SKM-1 treated with dmso at 0.1 percent for 144 hours (cell line): Measurements from ENCODE around the gene FAM118A.
A peak's percentile ranks its signal among the peaks of the same experiment; 100 is the strongest.
"Not testable (repeated sequence)": the region's sequence is repeated elsewhere in the genome, so short reads cannot be mapped to it uniquely, and the experiment has no call there.

Source experiments
- DNase-seq: peaks from one replicate; lab custom pipeline; 2025; ENCODE audit not compliant: unreplicated experiment; lab: John Stamatoyannopoulos, UW

FAM118A gene

DNA sequence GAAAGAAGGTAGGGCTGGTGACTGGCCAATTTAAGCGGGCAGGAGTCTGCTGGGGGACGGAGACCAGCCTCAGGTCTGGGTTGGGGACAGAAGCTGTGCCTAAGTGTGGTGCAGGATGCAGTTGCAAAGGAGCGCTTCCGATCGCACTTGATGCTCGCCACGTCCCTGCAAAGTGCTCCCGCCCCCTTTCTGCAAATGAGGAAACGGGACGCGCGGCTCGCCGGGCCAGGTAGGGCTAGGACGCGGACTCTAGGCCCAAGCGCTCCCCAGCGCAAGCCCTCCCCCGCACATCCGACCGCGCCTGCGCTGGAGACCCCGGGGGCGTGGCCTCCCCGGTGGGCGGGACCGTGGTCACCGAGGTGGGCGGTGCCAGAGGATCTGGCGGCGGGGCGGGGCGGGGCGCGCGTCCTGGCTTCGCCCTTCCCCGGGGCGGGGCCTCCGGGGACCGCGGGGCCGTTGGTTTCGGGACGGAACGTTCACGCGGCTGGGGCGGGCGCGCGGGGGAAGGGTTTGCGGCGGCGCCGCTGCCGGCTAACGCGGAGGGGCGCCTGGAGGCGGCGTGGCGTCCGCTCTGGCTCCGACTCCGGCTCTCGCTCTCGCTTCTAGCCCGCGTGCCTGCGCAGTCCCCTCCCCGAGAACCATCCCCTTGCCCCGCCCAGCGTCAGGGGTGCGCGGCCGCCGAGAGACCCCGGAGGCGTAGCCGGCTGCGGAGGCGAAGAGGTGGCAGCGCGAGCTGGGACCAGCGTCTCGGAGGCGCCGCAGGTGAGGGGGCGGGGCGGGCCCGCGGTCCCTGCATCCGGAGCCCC, at the start of gene FAM118A:
TSS of gene FAM118A (plus strand) at position 513 of the 806 bp plus-strand sequence. CDS start 12,446 bp downstream, outside the sequence.
- DNase-seq, result peak; percentile 91

DNA sequence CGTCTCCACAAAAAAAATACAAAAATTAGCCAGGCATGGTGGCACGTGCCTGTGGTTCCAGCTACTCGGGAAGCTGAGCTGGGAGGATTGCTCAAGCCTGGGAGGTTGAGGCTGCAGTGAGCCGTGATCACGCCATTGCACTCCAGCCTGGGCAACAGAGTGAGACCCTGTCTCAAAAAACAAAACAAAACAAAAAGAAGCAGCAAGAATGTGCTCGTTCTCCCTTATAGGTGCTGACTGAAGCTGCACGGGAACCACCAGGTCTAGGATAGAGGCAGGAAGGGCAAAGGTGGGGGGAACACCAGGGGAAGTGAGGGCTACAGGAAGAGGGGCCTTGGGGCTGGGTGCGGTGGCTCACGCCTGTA, 49.4 kb upstream of the FAM118A start:
- not testable (repeated sequence) for DNase-seq

DNA sequence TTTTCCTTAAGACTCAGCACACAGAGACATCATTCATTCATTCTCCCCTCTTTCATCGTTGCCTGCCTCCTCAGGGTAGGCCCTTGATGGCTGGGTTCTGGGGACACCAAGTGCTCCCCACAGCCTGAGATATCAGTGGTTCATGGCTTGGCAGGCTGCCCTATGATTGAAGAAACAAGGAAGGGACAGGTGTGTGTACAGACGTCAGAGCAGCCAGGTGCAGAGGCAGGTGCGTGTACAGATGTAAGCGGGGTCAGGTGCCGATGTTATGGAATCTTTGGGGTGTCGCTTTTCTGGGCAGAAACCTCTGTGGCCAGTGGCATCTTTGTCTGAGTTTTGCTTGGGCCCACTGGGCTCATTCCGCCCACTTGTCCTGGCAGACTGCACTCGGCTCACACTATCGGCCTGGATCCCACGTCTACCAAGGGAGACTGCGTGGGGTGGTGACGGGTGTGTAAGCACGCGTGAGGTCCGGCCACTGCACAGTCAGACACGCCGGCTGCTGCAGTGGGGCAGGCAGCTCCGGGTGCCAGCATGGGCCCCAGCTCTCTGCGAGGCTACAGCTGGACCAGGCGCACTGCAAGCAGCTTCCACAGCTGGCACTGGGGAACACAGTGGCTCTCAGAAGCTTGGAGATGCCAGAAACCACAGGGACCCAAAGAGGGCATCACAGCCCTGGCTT, 48.2 kb upstream of the FAM118A start:
- DNase-seq, result no peak

DNA sequence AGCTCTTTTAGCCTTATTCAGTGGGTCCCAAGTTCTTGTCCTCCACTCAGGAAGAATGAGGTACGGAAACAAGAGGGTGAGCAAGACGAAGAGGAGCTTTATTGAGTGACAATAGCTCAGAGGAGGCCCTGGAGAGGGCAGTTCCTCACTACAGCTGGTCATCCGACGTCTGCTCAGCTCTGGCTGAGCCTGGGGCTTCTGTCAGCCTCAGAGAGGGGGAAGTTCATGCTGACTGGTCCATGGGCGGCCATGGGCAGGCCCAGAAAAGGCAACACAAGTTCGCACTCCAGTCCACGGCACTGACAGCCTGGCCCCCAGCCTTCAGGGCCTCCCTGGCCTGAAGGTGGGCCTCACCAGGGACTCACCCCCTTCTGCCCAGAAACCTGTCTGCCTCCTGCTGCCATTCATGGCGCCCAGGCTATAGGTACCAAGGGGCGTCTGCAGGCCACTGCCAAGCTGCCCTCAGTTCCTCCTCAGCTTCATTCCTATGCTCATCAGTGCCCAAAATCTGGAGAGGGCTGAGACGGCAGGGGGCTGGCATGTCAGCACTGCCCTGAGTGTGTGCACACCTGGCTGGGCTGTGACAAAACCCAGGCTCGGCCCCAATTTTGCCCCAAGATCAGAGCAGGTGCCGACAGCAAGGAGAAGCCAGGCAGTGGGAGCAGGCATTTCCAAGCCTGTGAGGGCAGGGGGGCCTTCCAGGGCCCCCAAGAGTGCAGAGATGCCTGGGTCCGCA, 47.4 kb upstream of the FAM118A start:
- no peak for DNase-seq

DNA sequence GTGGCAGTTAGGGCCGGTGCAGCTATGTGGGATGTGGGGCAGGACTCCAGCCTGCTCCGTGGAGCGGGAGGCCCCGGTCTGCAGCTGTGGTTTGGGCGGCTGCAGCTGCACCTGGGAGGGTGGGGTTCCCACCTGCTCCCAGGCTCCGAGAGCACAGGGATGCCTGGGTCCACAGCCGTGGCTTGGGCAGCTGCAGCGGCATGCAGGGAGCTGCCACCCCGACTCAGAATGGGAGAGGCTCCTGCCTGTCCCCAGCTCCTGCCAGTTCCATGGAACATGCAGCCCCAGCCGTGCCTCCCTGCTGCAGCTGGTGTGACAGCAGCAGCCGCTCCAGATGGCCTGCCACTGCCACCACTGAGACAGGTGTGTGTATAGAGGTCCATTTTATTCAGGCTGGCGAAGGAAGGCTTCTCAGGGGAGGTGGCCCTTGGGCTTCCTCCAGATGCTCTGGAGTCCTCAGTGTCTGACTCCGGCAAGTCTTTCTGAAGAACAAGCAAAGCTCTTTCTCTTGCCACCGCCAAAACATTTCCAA, 46.7 kb upstream of the FAM118A start:
- DNase-seq, result no peak

DNA sequence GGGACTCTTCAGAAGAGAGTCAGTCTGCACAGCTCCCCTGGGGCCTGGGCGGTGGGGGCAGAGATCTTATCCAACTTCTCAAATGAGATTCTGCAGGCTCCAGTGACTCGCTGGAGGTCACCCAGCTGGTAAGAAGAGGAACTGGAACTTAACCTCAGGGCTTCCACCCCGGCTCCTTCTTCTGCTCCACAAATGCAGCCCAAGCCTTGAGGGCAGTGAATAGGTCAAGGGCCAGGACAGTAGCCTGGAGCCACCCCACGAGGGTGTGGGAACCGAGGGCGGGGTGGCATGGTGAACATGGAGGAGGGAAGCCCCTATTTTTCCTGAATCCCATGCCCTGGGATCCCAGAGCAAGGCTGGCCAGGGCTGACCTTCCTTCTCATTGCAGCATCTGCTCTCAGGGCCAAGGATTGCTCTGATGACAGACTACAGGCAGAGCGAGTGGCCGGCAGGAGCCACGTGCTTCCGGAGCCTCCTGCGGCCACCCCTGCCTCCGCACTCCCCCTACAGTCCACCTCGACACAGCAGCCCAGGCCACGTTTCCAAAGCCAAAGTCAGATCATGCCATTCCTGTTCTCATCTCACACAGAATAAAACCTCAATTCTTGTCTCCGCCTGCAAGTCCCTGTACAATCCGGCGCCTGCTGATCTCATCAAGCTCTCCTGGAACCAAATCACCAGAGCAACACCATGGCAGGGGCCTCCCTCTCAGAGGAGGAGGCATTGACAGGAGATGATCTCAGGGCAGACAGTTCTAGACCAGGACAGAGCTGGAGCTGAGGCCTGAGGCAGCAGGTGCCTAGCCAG, 46.1 kb upstream of the FAM118A start:
- peak; percentile 89 for DNase-seq

DNA sequence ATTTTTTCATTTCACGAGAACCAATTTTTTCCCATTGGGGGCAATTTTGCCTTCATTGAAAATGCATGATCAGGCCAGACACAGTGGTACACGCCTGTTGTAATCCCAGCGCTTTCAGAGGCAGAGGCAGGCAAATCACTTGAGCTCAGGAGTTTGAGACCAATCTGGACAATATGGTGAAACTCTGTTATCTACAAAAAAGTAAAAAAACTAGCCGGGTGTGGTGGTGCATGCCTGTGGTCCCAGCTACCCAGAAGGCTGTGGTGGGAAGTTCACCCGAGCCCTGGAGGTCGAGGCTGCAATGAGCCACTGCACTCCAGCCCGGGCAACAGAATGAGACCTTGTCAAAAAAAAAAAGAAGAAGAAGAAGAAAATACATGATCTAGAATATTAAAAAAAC, 44.2 kb upstream of the FAM118A start:
- DNase-seq, result no peak

DNA sequence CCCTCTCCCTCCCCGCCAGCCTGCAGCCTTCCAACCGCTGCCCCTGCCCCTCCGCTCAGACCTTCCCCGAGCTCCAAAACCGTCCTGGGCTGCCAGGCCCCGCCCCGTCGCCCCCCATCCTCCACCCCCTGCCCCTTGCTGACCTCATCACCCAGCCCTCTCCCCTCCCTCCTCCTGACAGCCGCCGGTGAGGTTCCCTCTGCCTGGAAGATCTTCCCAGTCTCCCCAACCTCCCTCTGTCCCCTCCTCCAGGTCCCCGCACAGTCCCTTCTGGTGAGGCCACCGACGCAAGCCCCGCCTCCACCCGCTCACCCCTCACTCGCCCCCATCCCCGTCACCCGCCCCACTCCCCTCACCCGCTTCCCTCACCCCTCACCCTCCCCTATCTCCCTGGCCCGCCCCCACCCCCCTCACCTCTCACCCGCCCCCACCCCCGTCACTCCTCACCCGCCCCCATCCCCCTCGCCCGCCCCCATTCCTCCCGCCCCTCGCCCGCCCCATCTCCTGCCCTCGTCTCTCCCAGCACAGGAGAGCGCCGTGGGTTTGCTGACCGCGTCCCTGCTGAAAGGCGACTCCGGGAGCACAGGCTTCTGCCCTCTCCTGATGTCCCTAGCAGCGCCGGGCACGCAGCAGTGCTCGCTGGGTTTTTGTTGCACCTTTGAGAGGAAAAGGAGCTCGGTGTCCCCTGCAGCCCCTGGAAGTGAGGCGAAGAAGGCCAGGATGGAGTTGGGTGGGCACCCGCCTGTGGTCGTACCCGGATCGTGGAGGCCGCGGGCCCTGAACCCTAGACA, 41.4 kb upstream of the FAM118A start:
- no peak for DNase-seq

DNA sequence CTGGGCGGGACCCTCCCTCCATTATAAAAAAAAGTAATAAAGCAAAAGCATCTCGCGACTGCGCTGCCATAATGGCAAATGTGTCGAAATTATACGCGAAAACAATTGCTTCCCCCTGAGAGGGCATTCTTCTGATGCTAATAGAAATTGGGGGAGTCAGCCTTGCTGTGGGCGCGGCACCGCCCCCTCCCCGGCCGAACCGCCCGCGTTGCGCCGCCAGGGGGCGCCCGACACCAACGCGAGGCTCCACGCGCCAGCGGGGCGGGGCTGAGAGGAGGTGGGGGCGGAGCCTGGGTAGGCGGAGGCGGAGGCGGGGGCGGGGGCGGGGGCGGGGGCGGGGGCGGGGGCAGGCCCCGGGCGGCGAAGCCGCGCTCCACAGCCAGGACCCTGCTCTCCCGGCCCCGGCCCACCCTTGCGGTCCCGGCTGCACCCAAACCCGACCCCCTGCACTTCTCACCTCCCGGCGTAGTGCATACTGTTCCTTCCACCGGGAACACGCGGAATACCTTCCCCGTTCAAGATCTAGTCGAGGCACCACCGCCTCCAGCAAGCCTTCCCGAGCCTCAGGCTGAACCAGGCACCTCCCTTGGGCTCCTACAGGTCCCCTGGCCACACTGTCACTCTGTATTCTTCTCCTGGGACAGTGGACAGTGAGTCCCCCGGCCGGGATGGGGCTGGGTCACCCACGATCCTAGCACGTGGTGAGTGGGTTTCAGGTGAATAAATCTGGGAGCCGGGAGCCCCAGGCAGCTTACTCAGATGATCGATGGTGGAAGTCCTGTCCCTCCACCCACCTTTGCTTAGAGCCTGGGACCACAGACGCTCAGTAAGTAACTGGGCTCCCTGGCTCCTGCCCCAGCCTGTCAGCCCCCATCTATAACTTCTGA, 40.5 kb upstream of the FAM118A start:
- peak; percentile 70 for DNase-seq

DNA sequence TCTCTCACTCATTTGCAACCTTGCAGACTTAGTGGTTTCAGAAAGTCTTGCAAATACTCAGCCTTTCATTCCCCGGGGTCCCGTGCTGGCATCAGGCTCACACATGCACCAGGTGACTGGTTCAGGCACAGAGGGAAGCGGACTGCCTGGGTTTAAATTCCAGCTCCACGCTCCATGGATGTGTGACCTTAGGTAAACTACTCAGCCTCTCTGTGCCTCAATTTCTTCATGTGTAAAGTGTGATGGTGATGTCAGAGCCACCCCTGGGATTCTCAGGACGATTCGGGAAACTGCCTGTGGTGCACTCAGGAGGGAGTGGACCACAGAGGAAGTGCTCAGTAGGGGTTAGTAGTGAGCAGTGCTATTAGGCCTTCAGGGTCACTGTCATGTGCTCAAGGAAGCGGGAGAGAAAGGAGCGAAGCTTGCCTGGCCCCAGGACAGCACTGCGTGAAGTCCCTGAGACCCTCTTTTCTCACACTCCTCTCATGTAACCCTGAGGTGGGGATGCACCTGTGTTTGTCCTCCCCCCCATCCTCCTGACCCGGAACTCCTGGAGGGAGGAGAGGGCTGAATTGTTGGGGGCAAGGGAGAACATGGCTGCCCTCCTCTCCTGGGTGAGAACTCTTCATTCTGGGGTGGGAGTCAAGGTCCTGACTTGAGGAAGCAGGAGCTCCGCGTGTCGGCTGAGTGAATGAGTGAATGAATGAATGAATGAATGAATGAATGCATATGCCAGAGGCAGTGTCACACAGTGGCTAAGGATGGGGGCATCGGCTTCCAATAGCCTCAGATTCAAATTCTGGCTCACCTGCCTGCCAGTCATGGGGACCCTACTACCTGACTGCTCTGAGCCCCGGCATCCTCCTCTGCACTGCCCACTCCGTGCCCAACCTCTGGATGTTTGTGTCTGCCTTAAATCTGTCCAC, 39.4 kb upstream of the FAM118A start:
- no peak for DNase-seq

DNA sequence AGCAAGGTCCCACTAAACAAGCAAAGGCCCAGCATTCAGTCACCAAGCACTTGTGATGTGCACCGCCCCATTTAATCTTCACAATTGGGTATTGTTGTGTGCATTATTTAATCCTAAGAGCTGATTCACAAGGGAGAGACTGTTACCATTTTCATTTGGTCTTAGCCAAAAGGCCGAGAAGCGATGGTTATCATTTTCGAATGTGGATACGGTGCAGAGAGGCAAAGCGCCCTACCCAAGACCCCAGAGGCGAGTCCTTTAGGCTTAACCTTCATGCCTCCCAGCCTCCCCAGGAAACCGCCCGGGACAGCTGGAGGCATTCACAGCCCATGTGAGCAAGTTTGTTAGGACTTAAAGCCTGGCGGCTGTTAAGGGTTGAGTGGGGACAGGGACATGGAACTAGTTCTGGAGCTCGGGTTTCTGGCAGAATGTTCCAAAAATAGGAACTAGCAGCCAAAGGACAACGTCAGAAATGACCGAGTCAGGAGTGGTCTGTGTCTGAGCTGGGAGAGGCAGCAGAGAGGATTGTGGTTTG, 38.0 kb upstream of the FAM118A start:
- no peak for DNase-seq

DNA sequence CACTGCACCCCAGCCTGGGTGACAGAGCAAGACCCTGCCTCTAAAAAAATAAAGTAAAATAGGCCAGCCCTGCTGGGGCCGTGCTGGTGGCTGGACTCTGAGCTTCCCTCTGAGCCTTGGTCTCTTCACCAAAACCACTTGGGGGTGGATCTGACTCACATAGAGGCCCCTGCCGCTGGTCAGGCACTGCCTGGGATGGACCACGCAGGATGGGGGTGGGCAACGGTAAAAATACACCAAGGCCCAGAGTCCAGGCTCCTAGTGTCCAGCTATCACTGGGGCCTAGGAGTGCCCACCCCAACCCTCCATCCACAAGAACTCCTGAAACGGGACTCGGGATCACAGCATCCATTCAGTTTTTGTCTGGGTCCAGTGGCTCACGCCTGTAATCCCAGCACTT, 37.2 kb upstream of the FAM118A start:
- DNase-seq, result no peak

DNA sequence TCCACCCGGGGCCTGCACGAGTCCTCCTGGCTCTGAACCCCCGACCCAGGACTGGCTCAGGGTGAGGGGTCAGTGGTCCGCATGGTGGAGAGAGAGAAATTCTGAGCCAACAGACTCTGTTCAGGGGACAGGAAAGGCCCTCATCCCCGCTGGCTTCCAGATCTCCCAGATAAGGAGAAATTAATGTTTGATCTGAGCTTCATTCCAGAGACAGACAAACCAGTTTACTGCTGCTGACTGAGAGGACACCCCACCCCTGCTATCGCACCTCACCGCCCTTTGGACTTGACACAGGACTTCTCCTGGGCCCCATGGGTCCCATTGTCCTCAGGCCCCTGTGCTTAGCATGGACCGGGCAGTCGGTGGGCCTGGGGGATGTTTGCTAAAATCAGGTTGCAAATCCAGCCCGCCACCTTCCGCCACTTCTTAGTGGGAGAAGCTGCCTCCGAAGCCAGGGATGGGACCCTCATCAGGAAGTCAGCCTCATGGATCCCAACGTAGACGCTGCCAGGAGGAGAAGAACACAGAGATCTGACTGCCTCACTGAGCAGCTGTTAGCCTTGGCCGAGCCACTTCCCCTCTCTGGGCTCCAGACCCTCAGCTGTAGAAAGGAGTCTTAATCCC, 36.2 kb upstream of the FAM118A start:
- no peak for DNase-seq

DNA sequence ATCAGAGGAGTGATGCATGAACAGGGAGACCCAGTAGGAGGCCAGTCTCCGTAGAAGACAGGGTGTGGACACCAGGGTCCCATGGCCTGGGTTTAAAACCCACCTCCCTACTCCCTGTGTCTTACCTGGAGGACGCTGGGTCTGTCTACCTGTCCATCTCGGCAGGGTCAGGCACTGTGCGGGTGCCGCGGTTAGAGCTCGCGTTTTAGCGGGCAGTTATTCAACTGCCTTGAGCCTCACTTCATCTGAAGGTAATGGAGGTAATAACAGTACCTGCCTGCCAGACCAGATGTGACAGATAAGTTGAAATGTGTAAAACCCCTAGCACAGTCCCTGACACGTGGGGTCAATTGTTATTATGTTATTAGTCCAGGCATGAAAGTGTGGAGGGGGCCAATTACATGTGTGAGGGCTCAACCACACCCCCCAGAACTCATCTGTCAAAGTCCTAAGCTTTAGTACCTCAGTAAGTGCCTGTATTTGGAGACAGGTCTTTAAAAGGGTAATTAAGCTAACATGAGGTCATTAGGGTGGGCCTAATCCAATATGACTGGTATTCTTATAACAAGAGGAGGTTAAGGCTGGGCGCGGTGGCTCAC, 33.1 kb upstream of the FAM118A start:
- DNase-seq, result no peak

DNA sequence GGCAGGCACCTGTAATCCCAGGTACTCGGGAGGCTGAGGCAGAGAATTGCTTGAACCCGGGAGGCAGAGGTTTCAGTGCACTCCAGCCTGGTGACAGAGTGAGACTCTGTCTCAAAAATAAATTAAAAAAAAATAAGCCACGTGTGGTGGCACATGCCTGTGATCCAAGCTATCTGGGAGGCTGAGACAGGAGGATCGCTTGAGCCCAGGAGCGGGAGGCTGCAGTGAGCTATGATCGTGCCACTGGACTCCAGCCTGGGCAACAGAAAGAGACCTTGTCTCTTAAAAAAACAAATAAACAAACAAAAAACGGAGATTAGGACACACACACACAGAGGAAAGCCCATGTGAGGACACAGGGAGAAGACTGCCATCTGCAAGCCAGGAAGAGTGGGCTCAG, 32.0 kb upstream of the FAM118A start:
- DNase-seq, result not testable (repeated sequence)

DNA sequence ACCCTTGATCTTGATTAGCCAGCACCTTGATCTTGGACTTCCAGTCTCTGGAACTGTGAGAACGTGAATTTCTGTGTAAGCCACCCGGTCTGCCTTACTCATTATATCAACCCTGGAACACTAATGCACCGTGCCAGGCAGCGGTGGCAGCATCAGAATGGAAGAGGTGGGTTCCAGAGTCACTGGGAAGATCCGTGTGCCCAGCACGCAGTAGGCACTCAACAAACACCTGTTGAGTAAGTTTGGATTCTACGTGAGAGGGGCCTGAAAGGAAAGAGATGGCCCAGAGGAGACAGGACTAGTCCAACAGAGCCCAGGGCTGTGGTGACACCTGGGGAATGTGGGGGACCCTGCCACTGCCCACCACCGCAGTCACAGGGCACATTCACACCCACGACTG, 31.6 kb upstream of the FAM118A start:
- DNase-seq, result no peak

DNA sequence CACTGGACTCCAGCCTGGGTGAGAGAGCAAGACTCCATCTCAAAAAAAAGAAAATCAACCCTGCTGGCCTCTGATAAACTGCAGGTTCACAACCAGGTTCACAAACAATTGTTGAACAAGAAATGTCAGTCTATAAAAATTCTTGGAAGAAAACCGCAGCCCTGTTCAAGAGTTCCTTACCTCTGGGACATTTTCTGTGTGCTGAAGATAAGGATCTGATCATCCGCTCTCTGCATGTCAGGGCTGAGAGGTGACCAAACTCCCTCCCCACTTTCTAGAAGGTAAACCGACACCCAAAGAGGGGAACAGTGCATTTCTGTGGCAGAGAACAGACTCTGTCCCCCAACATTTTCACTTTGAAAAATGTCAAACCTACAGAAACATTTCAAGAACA, 29.1 kb upstream of the FAM118A start:
- DNase-seq, result no peak
